Tibial nerve (tissue), 4 donors: ENCODE data around the gene PCID2. TPM values are rescaled to one million over a fixed set of nuclear protein-coding genes. Genes with fewer than 3 reads are reported as not detected.
A peak's percentile ranks its signal among the peaks of the same experiment; 100 is the strongest.

Source experiments
- DNase-seq, 2 donors: peaks; one replicate each; pipeline ENCODE4 v3.0.0-alpha.2; 2019; ENCODE audit warnings: low spot score in 2 of 2
- H3K27ac ChIP-seq, 4 donors: fragments of 200-600 bp; sonication (generic) in 3 of 4; one replicate each; pipeline ENCODE4 v1.5.1; 2017 to 2019; ENCODE audit warnings: mild to moderate bottlenecking in 1 of 4
- H3K27me3 ChIP-seq, 2 donors: fragments of 200-600 bp; sonication (generic) in 1 of 2; one replicate each; pipeline versions ENCODE4 v1.5.1 to v1.6.0; 2017 to 2019
- H3K36me3 ChIP-seq, 3 donors: fragments of 200-600 bp; sonication (generic); one replicate each; pipeline ENCODE4 v1.5.1; 2018 to 2019
- H3K4me1 ChIP-seq, 4 donors: fragments of 200-600 bp; sonication (generic) in 3 of 4; one replicate each; pipeline ENCODE4 v1.5.1; 2017 to 2019
- H3K4me3 ChIP-seq, 4 donors: fragments of 200-600 bp; sonication (generic) in 3 of 4; one replicate each; pipeline ENCODE4 v1.5.1; 2017 to 2019; ENCODE audit warnings: mild to moderate bottlenecking in 1 of 4, moderate library complexity in 1 of 4
- H3K9me3 ChIP-seq, 4 donors: fragments of 200-600 bp; sonication (generic) in 3 of 4; one replicate each; pipeline ENCODE4 v1.5.1; 2017 to 2019
- CTCF ChIP-seq, 5 experiments: fragments of 200-600 bp in 3 of 5; fragments of 450-650 bp in 2 of 5; sonication (generic) in 3 of 5; IDR thresholded peaks; one replicate each; pipeline ENCODE4 v1.5.1; 2016 to 2019; ENCODE audit warnings: antibody characterized with exemption in 5 of 5, mild to moderate bottlenecking in 3 of 5, moderate library complexity in 2 of 5
- EP300 ChIP-seq, 2 donors: sonication (generic); formaldehyde crosslinking; IDR thresholded peaks; one replicate each; pipeline ENCODE4 v1.6.1; 2017; ENCODE audit warnings: antibody characterized with exemption in 2 of 2, mild to moderate bottlenecking in 1 of 2
- POLR2A ChIP-seq, 2 donors: fragments of 450-650 bp; IDR thresholded peaks; one replicate each; pipeline ENCODE4 v1.6.1; 2017; ENCODE audit warnings: antibody characterized with exemption in 2 of 2, mild to moderate bottlenecking in 2 of 2, moderate library complexity in 2 of 2
- WGBS, 2 donors: methylation state at CpG; one replicate each; pipeline ENCODE4 v1.1.5; 2018; 5-methylcytosine and 5-hydroxymethylcytosine counted together
- total RNA-seq, 4 donors: library from RNA; depleted of rRNA; stranded (reverse); fragments of >200 nt; gene quantifications; one replicate each; pipeline ENCODE4 v1.1.0, GENCODE V29; 2016

Gene PCID2
- total RNA-seq, 4 donors from 2014 or later = 38.6 to 61.5 (median 49.5) TPM

GRCh38 chr13:113187263-113187669, 21.2 kb downstream of the PCID2 start:
- 45 to 57% methylated on average over 9 of the region's 9 CpGs for WGBS, 2 donors
- Histone ChIP-seq H3K9me3 (no peaks in the 10 kb centered on the region), H3K36me3 (peaks cover 0 to 88% (median 0%) of the 10 kb centered on the region in 3 donors), H3K4me1 (peaks cover 0 to 3% (median 0%) of the 10 kb centered on the region in 4 donors), H3K27ac (peak overlapping the region in 2 of 4 donors; percentile 49 to 70), H3K4me3 (no peak overlapping the region), H3K27me3 (no peaks in the 10 kb centered on the region)
- peak; percentile 62 to 72 for DNase-seq
- TF ChIP-seq CTCF (IDR thresholded peaks at IDR 0.05) = no peak
- no peak for TF ChIP-seq POLR2A (IDR thresholded peaks at IDR 0.05)
- peak in 1 of 2 donors; percentile 59 for TF ChIP-seq EP300 (IDR thresholded peaks at IDR 0.05)

DNA sequence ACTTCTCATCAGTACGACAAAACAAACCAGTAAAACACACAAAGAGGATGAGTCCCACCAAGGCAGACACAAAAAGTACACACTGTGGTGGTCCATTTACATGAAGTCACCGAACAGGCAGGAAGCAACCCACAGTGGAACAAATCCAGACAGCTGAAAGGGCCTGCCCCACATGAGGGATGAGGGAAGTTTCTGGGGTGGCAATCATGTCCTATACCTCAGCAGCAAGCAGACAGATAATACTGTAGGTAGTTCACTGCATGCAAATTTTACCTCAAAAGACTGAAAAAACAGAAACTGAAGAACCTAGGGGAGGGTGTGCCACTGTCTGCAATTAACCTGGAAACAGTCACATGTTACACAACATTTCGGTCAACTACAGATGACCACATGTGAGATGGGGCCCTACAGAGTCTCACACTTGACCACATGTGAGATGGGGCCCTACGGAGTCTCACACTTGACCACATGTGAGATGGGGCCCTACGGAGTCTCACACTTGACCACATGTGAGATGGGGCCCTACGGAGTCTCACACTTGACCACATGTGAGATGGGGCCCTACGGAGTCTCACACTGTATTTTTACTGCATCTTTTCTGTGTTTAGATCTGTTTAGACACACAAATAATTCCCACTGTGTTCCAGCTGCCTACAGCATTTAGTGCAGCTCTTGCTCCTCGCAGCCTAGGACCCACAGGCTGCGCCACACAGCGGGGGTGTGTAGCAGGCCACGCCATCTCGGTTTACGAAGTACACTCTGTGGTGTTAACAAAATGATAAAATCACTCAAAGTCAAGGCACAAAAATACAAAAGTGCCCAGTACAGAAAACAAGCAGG, 22.2 kb downstream of the PCID2 start:
- H3K9me3 ChIP-seq = no peaks in the 10 kb centered on the region
- peak overlapping the region in 1 of 4 donors; percentile 70 for H3K27ac ChIP-seq
- H3K36me3 ChIP-seq = peaks cover 0 to 87% (median 0%) of the 10 kb centered on the region in 3 donors
- 76 to 81% methylated on average over 13 of the region's 13 CpGs for WGBS, 2 donors
- H3K4me1 ChIP-seq = peaks cover 0 to 3% (median 0%) of the 10 kb centered on the region in 4 donors
- no peak overlapping the region for H3K4me3 ChIP-seq
- TF ChIP-seq EP300 (IDR thresholded peaks at IDR 0.05) (no peak), POLR2A (IDR thresholded peaks at IDR 0.05) (no peak), CTCF (IDR thresholded peaks at IDR 0.05) (no peak)
- H3K27me3 ChIP-seq = no peaks in the 10 kb centered on the region
- no peak for DNase-seq

DNA sequence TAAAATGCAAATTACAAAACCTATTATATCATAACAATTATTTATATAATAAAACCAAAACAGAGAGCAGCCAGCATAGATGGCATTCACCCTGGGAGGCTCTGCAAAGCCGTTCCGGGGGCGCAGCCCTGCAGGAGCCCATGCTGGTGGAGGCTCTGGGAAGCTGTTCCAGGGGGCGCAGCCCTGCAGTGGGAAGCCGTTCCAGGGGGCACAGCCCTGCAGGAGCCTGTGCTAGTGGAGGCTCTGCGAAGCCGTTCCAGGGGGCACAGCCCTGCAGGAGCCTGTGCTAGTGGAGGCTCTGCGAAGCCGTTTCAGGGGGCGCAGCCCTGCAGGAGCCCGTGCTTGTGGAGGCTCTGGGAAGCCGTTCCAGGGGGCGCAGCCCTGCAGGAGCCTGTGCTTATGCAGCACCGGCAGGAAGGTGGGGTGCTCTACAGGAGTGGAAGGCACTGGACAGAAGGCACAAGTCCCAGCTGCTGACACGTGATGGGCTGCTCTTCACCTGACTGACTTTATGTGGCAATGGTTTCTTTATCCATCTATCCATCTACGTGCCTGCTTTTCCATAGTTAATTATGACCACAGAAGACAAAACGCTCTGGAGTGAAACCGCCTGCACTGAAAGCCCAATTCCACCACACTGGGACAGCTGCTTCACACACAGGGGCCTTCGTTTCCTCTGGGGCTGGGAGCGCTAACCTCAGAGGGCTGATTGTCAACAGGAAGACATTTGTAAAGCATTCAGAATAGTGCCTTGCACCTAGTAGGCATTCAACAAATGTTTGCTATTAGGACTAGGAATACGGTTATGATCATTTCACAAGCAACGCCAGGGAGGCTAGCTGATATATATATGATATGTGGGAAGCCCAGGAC, 23.7 kb downstream of the PCID2 start:
- Histone ChIP-seq H3K4me1 (peaks cover 0 to 3% (median 0%) of the 10 kb centered on the region in 4 donors), H3K36me3 (peaks cover 0 to 87% (median under 1%) of the 10 kb centered on the region in 3 donors), H3K4me3 (no peak overlapping the region), H3K27me3 (no peaks in the 10 kb centered on the region), H3K9me3 (no peaks in the 10 kb centered on the region), H3K27ac (no peak overlapping the region)
- TF ChIP-seq POLR2A (IDR thresholded peaks at IDR 0.05) (no peak), EP300 (IDR thresholded peaks at IDR 0.05) (no peak), CTCF (IDR thresholded peaks at IDR 0.05) (no peak)
- DNase-seq = no peak
- WGBS, 2 donors = 81 to 90% methylated on average over 22 of the region's 22 CpGs

DNA sequence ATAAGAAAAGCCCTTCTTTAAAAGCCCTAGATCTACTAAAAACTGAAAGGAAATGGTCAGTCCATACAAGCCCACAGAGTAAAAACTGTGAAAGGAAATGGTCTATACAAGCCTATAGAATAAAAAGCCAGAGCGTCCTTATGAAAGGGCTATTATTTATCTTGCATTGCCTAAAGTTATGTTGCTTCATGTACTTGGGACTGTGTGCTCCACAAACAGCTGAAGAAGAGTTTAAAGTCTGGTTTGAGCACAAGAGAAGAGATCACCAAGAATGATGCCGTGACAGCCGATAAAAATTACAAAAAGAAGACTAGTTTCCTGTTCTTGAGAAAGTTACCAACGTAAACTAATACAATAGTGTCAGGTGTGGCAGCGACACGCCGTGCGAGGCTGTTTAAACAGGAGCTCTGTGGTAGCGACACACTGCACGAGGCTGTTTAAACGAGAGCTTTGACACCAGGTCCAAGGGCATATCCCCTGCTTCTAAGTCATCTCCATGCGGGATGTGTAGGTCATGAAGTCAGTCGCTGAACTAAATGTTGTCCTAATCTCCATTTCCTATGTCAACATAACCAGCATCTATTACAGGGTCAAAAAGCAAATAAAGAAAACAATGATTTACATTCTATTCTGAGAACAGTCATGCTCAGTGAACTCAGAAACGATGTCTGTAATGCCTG, 24.9 kb downstream of the PCID2 start:
- 58 to 70% methylated on average over 14 of the region's 14 CpGs for WGBS, 2 donors
- H3K27ac ChIP-seq = no peak overlapping the region
- H3K36me3 ChIP-seq = peaks cover 0 to 88% (median 7%) of the 10 kb centered on the region in 3 donors
- peaks cover 0 to 3% (median 0%) of the 10 kb centered on the region in 4 donors for H3K4me1 ChIP-seq
- no peaks in the 10 kb centered on the region for H3K9me3 ChIP-seq
- TF ChIP-seq CTCF (IDR thresholded peaks at IDR 0.05) = no peak
- no peak for TF ChIP-seq POLR2A (IDR thresholded peaks at IDR 0.05)
- no peak for TF ChIP-seq EP300 (IDR thresholded peaks at IDR 0.05)
- no peak for DNase-seq
- H3K27me3 ChIP-seq = no peaks in the 10 kb centered on the region
- no peak overlapping the region for H3K4me3 ChIP-seq
